ENCODE measurements around the gene SDK2.

The SDK2 gene

GRCh38 chr17:73648543-73648820 lies 4.2 kb upstream of the SDK2 start:
- DNase-seq (ENCODE audit: low spot score), result no peak
- no peak for TF ChIP-seq CTCF (IDR thresholded peaks at IDR 0.05; ENCODE audit: borderline replicate concordance, control extremely low read depth, extremely low read depth, insufficient read depth, missing control alignments)
- in situ Hi-C loops (cut with MboI; ENCODE audit: low sequenced_read_pairs, unreplicated experiment), result no loop called here

DNA sequence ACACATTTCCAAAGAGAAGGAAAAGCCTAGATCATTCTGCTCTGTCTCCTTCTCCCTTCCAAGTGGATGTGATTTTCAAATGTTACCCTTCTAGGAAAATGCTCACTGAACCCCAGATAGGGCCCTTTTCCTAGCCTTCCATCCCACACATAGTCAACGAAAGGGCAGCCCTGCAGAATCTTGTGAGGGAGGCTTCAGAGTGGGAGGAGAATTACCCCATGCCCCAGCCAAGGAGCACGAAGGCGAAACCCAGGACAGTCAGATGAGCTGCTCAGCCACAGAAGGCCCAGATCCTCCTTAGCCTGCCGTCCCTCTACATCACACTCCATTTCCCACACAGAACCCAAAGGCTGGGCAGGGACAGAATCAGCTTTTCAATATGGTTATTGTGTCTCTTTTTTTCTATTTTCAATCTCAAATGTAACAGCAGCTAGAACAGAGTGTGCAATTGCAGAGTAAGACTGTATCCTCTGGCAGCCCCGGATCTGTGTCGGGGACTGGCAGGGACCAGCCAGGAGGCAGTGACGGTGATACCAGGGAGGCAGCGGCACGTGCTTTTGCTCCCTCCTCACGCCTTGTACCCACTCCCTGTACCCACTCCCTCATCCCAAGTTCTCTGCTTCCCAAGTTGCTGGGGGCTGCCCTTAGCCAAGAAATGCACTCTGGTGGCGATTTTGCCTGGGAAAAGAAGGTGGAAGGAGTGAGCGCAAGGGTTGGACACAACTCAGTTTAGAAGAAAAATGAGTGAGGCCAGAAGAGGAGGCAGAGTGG lies 3.7 kb upstream of the SDK2 start:
- in situ Hi-C loops (cut with MboI; ENCODE audit: low sequenced_read_pairs, unreplicated experiment), result no loop called here
- DNase-seq (ENCODE audit: low spot score), result no peak
- TF ChIP-seq CTCF (IDR thresholded peaks at IDR 0.05; ENCODE audit: borderline replicate concordance, control extremely low read depth, extremely low read depth, insufficient read depth, missing control alignments), result no peak

GRCh38 chr17:73647301-73647695 lies 3.1 kb upstream of the SDK2 start:
- in situ Hi-C loops (cut with MboI; ENCODE audit: low sequenced_read_pairs, unreplicated experiment), result no loop called here
- TF ChIP-seq CTCF (IDR thresholded peaks at IDR 0.05; ENCODE audit: borderline replicate concordance, control extremely low read depth, extremely low read depth, insufficient read depth, missing control alignments), result no peak
- DNase-seq (ENCODE audit: low spot score), result no peak

DNA sequence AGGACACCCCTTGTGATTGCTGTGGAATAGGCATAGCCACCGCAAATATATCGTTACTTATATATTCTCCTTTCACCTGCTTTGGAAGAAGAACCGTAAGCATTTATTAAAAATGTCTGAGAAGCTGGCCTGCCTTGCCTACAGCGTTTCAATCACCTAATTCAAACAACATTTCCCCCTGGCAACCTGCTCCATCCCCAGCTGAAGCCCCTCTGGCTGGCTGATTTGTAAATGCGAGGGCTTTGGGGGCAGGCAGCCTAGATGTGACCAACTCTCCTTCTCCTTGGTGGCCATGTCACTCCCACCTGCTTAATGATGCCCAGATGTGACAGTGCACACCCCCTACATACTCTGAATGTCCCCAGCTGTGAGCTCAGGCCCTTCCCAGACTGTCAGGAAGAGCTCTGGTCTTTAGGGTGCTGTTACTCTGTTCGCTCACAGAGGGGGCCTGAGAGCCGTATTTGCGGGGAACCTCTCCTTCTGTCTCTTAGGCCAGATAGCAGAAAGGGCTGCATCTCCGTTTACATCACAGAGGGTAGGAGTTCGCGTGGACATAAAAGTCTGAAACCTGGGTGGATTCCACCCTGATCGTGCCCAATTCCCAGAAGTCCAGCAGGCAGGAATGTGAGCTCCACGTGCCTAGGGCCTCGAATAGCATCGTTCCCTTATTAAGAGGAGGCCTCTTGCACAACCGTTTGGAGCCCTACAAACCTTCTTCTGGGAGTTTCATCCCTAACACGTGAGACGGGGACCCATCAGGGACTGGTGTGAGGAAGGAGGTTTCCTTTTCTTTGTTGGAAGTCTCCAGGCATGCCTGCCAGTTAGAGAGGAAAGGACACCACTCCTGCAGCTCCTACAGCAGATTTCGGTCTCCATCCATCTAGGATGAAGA lies 2.4 kb upstream of the SDK2 start:
- in situ Hi-C loops (cut with MboI; ENCODE audit: low sequenced_read_pairs, unreplicated experiment), result no loop called here
- no peak for DNase-seq (ENCODE audit: low spot score)
- no peak for TF ChIP-seq CTCF (IDR thresholded peaks at IDR 0.05; ENCODE audit: borderline replicate concordance, control extremely low read depth, extremely low read depth, insufficient read depth, missing control alignments)

GRCh38 chr17:73645050-73645871 lies 1.0 kb upstream of the SDK2 start:
- in situ Hi-C loops (cut with MboI; ENCODE audit: low sequenced_read_pairs, unreplicated experiment), result no loop called here
- no peak for TF ChIP-seq CTCF (IDR thresholded peaks at IDR 0.05; ENCODE audit: borderline replicate concordance, control extremely low read depth, extremely low read depth, insufficient read depth, missing control alignments)
- peak; percentile 55 for DNase-seq (ENCODE audit: low spot score)

DNA sequence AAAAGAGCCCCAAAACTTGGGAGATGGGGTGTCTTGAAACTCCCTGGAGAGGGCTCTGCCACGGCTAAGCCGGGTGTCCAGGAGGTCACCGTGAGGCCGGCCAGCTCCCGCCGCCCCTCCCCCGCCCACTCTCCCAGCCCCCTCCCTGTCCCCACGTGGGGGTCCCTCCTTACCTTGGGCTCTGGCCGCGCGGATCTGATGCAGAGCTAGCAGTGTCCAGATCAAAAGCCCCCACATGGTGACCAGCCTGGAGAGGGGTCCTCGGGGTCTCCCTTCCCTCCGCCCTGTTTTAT lies 447 bp downstream of the SDK2 start:
- no peak for DNase-seq (ENCODE audit: low spot score)
- TF ChIP-seq CTCF (IDR thresholded peaks at IDR 0.05; ENCODE audit: borderline replicate concordance, control extremely low read depth, extremely low read depth, insufficient read depth, missing control alignments), result no peak
- in situ Hi-C loops (cut with MboI; ENCODE audit: low sequenced_read_pairs, unreplicated experiment), result no loop called here
